ENCODE data around the gene FOXK2.
"Not testable (repeated sequence)": the region's sequence is repeated elsewhere in the genome, so short reads cannot be mapped to it uniquely, and the experiment has no call there.

The FOXK2 gene

DNA sequence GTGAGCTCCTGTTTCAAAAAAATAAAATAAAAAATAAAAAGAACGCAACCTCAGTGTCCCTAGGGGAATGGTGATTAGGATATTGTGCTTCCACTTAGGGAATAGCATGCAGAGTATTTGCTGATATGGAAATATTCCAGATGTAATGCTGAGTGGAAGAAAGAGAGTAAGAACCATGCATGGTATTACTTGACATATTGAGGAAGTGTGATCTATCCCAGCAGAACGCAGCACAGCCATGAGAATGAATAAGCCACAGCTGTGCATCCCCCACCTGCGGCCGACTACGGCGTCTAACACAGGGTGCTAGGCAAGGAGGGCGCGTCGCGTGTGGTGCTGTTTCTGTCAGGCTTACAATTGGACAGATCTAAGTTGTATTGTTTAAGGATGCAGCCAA is 49.5 kb downstream of the FOXK2 start:
- H3K4me3 ChIP-seq (ENCODE audit: low read depth, low read length): no peak overlapping the region
- TF ChIP-seq, protein P1, sequence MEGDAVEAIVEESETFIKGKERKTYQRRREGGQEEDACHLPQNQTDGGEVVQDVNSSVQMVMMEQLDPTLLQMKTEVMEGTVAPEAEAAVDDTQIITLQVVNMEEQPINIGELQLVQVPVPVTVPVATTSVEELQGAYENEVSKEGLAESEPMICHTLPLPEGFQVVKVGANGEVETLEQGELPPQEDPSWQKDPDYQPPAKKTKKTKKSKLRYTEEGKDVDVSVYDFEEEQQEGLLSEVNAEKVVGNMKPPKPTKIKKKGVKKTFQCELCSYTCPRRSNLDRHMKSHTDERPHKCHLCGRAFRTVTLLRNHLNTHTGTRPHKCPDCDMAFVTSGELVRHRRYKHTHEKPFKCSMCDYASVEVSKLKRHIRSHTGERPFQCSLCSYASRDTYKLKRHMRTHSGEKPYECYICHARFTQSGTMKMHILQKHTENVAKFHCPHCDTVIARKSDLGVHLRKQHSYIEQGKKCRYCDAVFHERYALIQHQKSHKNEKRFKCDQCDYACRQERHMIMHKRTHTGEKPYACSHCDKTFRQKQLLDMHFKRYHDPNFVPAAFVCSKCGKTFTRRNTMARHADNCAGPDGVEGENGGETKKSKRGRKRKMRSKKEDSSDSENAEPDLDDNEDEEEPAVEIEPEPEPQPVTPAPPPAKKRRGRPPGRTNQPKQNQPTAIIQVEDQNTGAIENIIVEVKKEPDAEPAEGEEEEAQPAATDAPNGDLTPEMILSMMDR (IDR thresholded peaks at IDR 0.05; ENCODE audit: borderline replicate concordance, insufficient read depth, low read depth, low read length): no peak

DNA sequence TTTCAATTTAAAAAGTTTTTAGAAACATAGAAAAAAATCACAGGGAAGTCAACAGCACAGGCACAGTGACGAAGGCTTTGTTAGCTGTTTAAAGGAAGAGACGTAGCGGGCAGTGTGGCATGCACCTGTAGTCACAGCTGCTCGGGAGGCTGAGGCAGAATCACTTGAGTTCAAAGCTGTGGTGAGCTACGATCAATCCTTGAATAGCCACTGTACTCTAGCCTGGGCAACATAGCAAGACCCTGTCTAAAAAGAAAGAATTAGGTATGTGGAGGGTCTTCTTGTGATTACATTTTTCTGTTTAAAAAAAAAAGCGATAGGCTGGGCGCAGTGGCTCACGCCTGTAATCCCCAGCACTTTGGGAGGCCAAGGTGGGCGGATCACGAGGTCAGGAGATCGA is 50.1 kb downstream of the FOXK2 start:
- H3K4me3 ChIP-seq (ENCODE audit: low read depth, low read length): no peak overlapping the region
- TF ChIP-seq, protein P1 (IDR thresholded peaks at IDR 0.05; ENCODE audit: borderline replicate concordance, insufficient read depth, low read depth, low read length): no peak

DNA sequence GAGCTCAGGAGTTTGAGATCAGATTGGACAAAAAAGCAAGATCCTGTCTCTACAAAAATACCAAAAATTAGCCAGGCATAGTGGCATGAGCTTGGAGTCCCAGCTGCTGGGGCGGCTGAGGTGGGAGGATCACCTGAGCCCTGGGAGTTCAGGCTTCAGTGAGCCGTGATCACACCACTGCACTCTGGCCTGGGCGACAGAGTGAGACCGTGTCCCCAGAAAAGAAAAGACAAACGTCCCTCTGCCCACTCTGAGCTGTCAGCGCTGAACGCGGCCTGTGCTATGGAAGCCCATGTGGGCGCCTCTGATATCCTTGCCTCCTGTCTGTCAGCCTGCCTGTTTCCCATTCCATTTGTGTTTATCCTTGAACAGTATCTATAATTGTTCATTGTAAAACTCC is 50.7 kb downstream of the FOXK2 start:
- no peak overlapping the region for H3K4me3 ChIP-seq (ENCODE audit: low read depth, low read length)
- TF ChIP-seq, protein P1 (IDR thresholded peaks at IDR 0.05; ENCODE audit: borderline replicate concordance, insufficient read depth, low read depth, low read length): no peak

DNA sequence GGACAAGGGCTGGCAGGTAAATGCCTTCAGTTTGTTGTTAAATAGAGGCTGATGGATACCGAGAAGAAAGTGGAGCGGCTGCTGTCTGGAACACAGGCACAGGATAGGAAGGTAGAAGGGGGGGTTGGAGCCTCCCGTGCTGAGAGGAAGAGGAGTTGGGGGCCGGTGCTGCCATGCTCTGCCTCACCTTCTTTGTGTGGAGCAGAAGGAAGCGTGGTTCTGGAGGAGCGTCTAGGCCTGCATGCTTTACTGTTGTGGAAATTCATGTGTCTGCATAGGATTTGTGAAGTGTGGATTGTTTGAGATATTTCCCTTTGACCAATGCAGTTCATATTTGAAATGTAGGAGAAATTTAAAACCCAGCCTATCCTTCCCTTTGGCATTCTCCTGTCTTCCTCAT is 52.3 kb downstream of the FOXK2 start:
- TF ChIP-seq, protein P1 (IDR thresholded peaks at IDR 0.05; ENCODE audit: borderline replicate concordance, insufficient read depth, low read depth, low read length): no peak
- no peak overlapping the region for H3K4me3 ChIP-seq (ENCODE audit: low read depth, low read length)

DNA sequence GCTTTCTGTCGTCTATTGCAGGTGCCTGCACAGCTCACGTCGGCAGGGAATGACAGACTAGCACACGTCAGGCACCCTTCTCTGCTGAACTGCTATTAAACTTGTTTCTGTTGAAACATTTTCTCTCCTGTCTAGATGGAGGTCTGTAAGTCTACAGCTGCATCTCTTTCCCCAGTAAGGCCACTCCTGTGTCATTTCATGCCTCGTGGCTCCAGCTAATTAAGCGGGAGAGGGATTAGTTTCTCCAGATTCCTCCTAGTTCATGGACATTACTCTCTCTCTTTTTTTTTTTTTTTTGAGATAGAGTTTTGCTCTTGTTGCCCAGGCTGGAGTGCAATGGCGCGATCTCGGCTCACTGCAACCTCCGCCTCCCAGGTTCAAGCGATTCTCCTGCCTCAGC is 54.5 kb downstream of the FOXK2 start:
- no peak overlapping the region for H3K4me3 ChIP-seq (ENCODE audit: low read depth, low read length)
- TF ChIP-seq, protein P1 (IDR thresholded peaks at IDR 0.05; ENCODE audit: borderline replicate concordance, insufficient read depth, low read depth, low read length): no peak

DNA sequence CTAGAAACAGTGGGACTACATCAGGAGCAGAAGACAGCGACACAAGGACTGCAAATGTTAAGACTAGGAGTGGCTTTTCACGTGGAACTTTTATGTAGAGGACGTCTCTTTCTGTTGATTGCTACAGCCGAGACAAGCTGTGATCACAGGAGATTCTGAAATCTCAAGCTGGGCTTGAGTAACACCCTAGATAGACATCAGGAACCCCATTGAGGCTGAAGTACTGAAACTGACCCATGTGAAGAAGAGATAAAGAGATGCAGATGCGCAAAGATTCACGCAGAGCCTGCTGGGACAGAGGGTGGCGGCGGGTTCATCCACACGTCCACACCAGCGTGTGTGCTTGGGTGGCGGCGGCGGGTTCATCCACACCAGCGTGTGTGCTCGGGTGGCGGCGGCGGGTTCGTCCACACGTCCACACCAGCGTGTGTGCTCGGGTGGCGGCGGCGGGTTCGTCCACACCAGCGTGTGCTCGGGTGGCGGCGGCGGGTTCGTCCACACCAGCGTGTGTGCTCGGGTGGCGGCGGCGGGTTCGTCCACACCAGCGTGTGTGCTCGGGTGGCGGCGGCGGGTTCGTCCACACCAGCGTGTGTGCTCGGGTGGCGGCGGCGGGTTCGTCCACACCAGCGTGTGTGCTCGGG is 56.2 kb downstream of the FOXK2 start:
- H3K4me3 ChIP-seq (ENCODE audit: low read depth, low read length): not testable (repeated sequence)

DNA sequence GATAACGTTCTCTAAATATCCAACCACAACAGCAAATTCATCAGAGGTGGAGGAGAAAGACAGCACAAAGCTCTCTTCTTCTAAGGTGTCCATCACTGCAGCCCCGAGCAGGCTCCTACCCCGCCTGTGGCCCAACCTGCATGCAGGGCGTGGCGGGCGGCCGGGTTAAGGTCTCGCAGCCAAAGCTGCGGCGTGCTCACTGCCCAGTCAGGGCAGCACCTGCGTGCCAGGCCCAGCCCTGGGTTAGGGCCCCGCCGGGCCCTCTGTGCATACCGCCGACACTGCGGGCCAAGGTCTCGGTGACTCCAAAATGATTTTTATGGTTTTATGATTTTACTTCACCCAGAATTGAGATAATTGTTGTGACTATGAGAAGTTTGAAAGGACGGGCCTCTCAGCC is 57.8 kb downstream of the FOXK2 start:
- H3K4me3 ChIP-seq (ENCODE audit: low read depth, low read length): no peak overlapping the region
- TF ChIP-seq, protein P1 (IDR thresholded peaks at IDR 0.05; ENCODE audit: borderline replicate concordance, insufficient read depth, low read depth, low read length): no peak

DNA sequence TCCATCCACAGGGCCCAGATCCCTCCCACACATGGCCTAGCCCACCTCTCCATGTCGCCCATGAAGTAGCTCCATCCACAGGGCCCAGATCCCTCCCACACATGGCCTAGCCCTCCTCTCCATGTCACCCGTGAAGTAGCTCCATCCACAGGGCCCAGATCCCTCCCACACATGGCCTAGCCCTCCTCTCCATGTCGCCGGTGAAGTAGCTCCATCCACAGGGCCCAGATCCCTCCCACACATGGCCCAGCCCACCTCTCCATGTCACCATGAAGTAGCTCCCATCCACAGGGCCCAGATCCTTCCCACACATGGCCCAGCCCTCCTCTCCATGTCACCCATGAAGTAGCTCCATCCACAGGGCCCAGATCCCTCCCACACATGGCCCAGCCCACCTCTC is 60.4 kb downstream of the FOXK2 start:
- not testable (repeated sequence) for H3K4me3 ChIP-seq (ENCODE audit: low read depth, low read length)
